IgD-negative memory B cell (primary cell): ENCODE data around the gene ATR. TPM values are rescaled to one million over a fixed set of nuclear protein-coding genes. Genes with fewer than 3 reads are reported as not detected.
"Not testable (repeated sequence)": the region's sequence is repeated elsewhere in the genome, so short reads cannot be mapped to it uniquely, and the experiment has no call there.

Experiments
- H3K27ac Mint-ChIP-seq, 3 donors: one replicate each; pipeline ENCODE4 v1.8.0; 2020 to 2022; ENCODE audit warnings: mild to moderate bottlenecking in 3 of 3, mixed read lengths in 3 of 3, moderate library complexity in 1 of 3
- H3K27me3 Mint-ChIP-seq: one replicate; pipeline ENCODE4 v1.8.0; 2021; ENCODE audit warnings: mixed read lengths
- H3K36me3 Mint-ChIP-seq: one replicate; pipeline ENCODE4 v1.8.0; 2020; ENCODE audit warnings: mild to moderate bottlenecking, mixed read lengths
- H3K4me1 Mint-ChIP-seq, 3 donors: one replicate each; pipeline ENCODE4 v1.8.0; 2020 to 2022; ENCODE audit warnings: mixed read lengths in 3 of 3, mild to moderate bottlenecking in 1 of 3
- H3K4me3 Mint-ChIP-seq, 4 donors: one replicate each; pipeline ENCODE4 v1.8.0; 2020 to 2022; ENCODE audit warnings: mild to moderate bottlenecking in 4 of 4, mixed read lengths in 4 of 4, moderate library complexity in 3 of 4
- H3K9me3 Mint-ChIP-seq, 3 donors: one replicate each; pipeline ENCODE4 v1.8.0; 2020 to 2021; ENCODE audit warnings: mixed read lengths in 3 of 3, mild to moderate bottlenecking in 1 of 3
- polyA plus RNA-seq: library from polyadenylated mRNA; unstranded; fragments of 300-500 nt; fragmentation: Illumina TruSeq; gene quantifications from one replicate; pipeline ENCODE4 v1.2.3, GENCODE V29; 2021

ATR gene
- polyA plus RNA-seq, 1 donor from 2014 or later = 12.6 TPM

- H3K27ac Mint-ChIP-seq = no peak overlapping the region
- no peaks in the 10 kb centered on the region for H3K9me3 Mint-ChIP-seq
- no peaks in the 10 kb centered on the region for H3K27me3 Mint-ChIP-seq
- no peak overlapping the region for H3K4me3 Mint-ChIP-seq
- H3K4me1 Mint-ChIP-seq = no peaks in the 10 kb centered on the region
- peaks cover 7% of the 10 kb centered on the region for H3K36me3 Mint-ChIP-seq
Measured at GRCh38 chr3:142467768-142468167, 110.8 kb downstream of the ATR start.

GRCh38 chr3:142460689-142461088 is 117.8 kb downstream of the ATR start:
- Mint-ChIP-seq H3K4me3 (no peak overlapping the region), H3K4me1 (no peaks in the 10 kb centered on the region), H3K9me3 (peaks cover 0 to 2% (median 0%) of the 10 kb centered on the region in 3 donors), H3K27ac (no peak overlapping the region), H3K36me3 (peaks cover 6% of the 10 kb centered on the region), H3K27me3 (no peaks in the 10 kb centered on the region)

GRCh38 chr3:142459929-142460328 is 118.6 kb downstream of the ATR start:
- Mint-ChIP-seq H3K9me3 (peaks cover 0 to 2% (median 0%) of the 10 kb centered on the region in 3 donors), H3K4me3 (no peak overlapping the region), H3K27ac (no peak overlapping the region), H3K36me3 (peaks cover 5% of the 10 kb centered on the region), H3K27me3 (no peaks in the 10 kb centered on the region), H3K4me1 (no peaks in the 10 kb centered on the region)

GRCh38 chr3:142459096-142459495 is 119.4 kb downstream of the ATR start:
- H3K27me3 Mint-ChIP-seq = no peaks in the 10 kb centered on the region

GRCh38 chr3:142450881-142451280 is 127.7 kb downstream of the ATR start:
- Mint-ChIP-seq H3K9me3 (no peaks in the 10 kb centered on the region), H3K36me3 (no peaks in the 10 kb centered on the region), H3K4me3 (peak overlapping the region in 2 of 4 donors; percentile 18 to 67), H3K27me3 (no peaks in the 10 kb centered on the region), H3K27ac (peak overlapping the region in 1 of 3 donors; percentile 10), H3K4me1 (peaks cover 12 to 22% (median 17%) of the 10 kb centered on the region in 3 donors)

More at GRCh38 chr3:142459096-142459495, 119.4 kb downstream of the ATR start:
- peaks cover 2% of the 10 kb centered on the region for H3K36me3 Mint-ChIP-seq
- H3K9me3 Mint-ChIP-seq = peaks cover 0 to 2% (median 0%) of the 10 kb centered on the region in 3 donors
- no peak overlapping the region for H3K27ac Mint-ChIP-seq
- H3K4me3 Mint-ChIP-seq = no peak overlapping the region
- no peaks in the 10 kb centered on the region for H3K4me1 Mint-ChIP-seq

GRCh38 chr3:142450189-142450588 is 128.3 kb downstream of the ATR start:
- Mint-ChIP-seq H3K27me3 (no peaks in the 10 kb centered on the region), H3K36me3 (no peaks in the 10 kb centered on the region), H3K4me1 (peaks cover 19 to 29% (median 23%) of the 10 kb centered on the region in 3 donors), H3K9me3 (no peaks in the 10 kb centered on the region), H3K27ac (peak overlapping the region in 1 of 3 donors; percentile 23), H3K4me3 (peak overlapping the region in 1 of 4 donors; percentile 18)

- Mint-ChIP-seq H3K27ac (peak within 1 kb of the TSS; percentile 97 to 100 (median 99)), H3K4me3 (peak within 1 kb of the TSS; percentile 98 to 99 (median 99)), H3K27me3 (no peaks in the 10 kb centered on the region), H3K4me1 (peaks cover 30 to 39% (median 32%) of the 10 kb centered on the region in 3 donors), H3K36me3 (no peaks in the 10 kb centered on the region), H3K9me3 (no peaks in the 10 kb centered on the region)
Measured at GRCh38 chr3:142447852-142448823, 130.4 kb downstream of the ATR start, which contains the start of gene XRN1. Gene XRN1, minus strand, starts transcription at chr3:142448037. Its CDS starts 93 bp downstream, at chr3:142447944.

- H3K4me3 Mint-ChIP-seq = peak overlapping the region; percentile 98 to 99 (median 99)
- H3K4me1 Mint-ChIP-seq = peaks cover 32 to 39% (median 32%) of the 10 kb centered on the region in 3 donors
- H3K36me3 Mint-ChIP-seq = no peaks in the 10 kb centered on the region
Measured at GRCh38 chr3:142447301-142447851, 131.2 kb downstream of the ATR start.

GRCh38 chr3:142445816-142446254 is 132.7 kb downstream of the ATR start:
- Mint-ChIP-seq H3K9me3 (no peaks in the 10 kb centered on the region), H3K27me3 (no peaks in the 10 kb centered on the region), H3K4me1 (peaks cover 34 to 39% (median 36%) of the 10 kb centered on the region in 3 donors), H3K27ac (peak overlapping the region; percentile 74 to 99 (median 85)), H3K36me3 (no peaks in the 10 kb centered on the region), H3K4me3 (peak overlapping the region; percentile 98 to 99 (median 99))

More at GRCh38 chr3:142447301-142447851, 131.2 kb downstream of the ATR start:
- Mint-ChIP-seq H3K9me3 (no peaks in the 10 kb centered on the region), H3K27me3 (no peaks in the 10 kb centered on the region), H3K27ac (peak overlapping the region; percentile 97 to 100 (median 99))

- H3K27me3 Mint-ChIP-seq = no peaks in the 10 kb centered on the region
- H3K36me3 Mint-ChIP-seq = no peaks in the 10 kb centered on the region
- H3K4me1 Mint-ChIP-seq = peaks cover 37 to 41% (median 37%) of the 10 kb centered on the region in 3 donors
- H3K9me3 Mint-ChIP-seq = no peaks in the 10 kb centered on the region
- no peak overlapping the region for H3K27ac Mint-ChIP-seq
- peak overlapping the region in 1 of 4 donors; percentile 70 for H3K4me3 Mint-ChIP-seq
Measured at GRCh38 chr3:142444343-142444742, 134.2 kb downstream of the ATR start.

GRCh38 chr3:142443060-142443459 is 135.5 kb downstream of the ATR start:
- not testable (repeated sequence) for H3K27me3 Mint-ChIP-seq, H3K27ac Mint-ChIP-seq, H3K36me3 Mint-ChIP-seq, H3K4me3 Mint-ChIP-seq, H3K9me3 Mint-ChIP-seq
- H3K4me1 Mint-ChIP-seq = peaks cover 33 to 43% (median 40%) of the 10 kb centered on the region in 3 donors

GRCh38 chr3:142439499-142440220 is 138.9 kb downstream of the ATR start:
- H3K4me1 Mint-ChIP-seq = peaks cover 25 to 31% (median 26%) of the 10 kb centered on the region in 3 donors
- not testable (repeated sequence) for H3K4me3 Mint-ChIP-seq, H3K36me3 Mint-ChIP-seq, H3K27ac Mint-ChIP-seq, H3K27me3 Mint-ChIP-seq, H3K9me3 Mint-ChIP-seq

- peak overlapping the region in 1 of 4 donors; percentile 45 for H3K4me3 Mint-ChIP-seq
- H3K36me3 Mint-ChIP-seq, H3K27ac Mint-ChIP-seq, H3K27me3 Mint-ChIP-seq, H3K9me3 Mint-ChIP-seq: not testable (repeated sequence)
- peaks cover 19 to 23% (median 20%) of the 10 kb centered on the region in 3 donors for H3K4me1 Mint-ChIP-seq
Measured at GRCh38 chr3:142438096-142438495, 140.4 kb downstream of the ATR start.

GRCh38 chr3:142436951-142437585 is 141.5 kb downstream of the ATR start:
- no peaks in the 10 kb centered on the region for H3K27me3 Mint-ChIP-seq
- peaks cover 19 to 20% (median 20%) of the 10 kb centered on the region in 3 donors for H3K4me1 Mint-ChIP-seq
- H3K36me3 Mint-ChIP-seq = no peaks in the 10 kb centered on the region
- H3K4me3 Mint-ChIP-seq = peak overlapping the region in 2 of 4 donors; percentile 15 to 47
- H3K27ac Mint-ChIP-seq = peak overlapping the region in 1 of 3 donors; percentile 69
- no peaks in the 10 kb centered on the region for H3K9me3 Mint-ChIP-seq
